AG04450 (cell line): Measurements from ENCODE around the gene FRMD3. TPM values are rescaled to one million over a fixed set of nuclear protein-coding genes. Genes with fewer than 3 reads are reported as not detected.

Source experiments
- CTCF ChIA-PET: fragments of 300-600, 350-600 bp; formaldehyde crosslinking; extraction: SDS; loops from one replicate; lab custom pipeline; 2022; ENCODE audit warnings: antibody characterized with exemption, inconsistent platforms; lab: Charles Lee
- POLR2A ChIA-PET: fragments of 350-600 bp; formaldehyde crosslinking; extraction: SDS; loops from one replicate; lab custom pipeline; 2021; ENCODE audit warnings: antibody characterized with exemption, inconsistent platforms; lab: Yijun Ruan, JAX
- DNase-seq: peaks from one replicate; pipeline ENCODE4 v3.0.0-alpha.2; 2011; ENCODE audit warnings: low read depth, low spot score
- H3K27ac ChIP-seq: one replicate; pipeline ENCODE4 v1.5.1; 2012; ENCODE audit warnings: low read depth, low read length, control low read depth
- H3K27me3 ChIP-seq: one replicate; pipeline ENCODE4 v1.6.0; 2012; ENCODE audit warnings: low read length; ENCODE audit not compliant: control insufficient read depth, insufficient read depth
- H3K4me3 ChIP-seq: 2 replicates; pipeline ENCODE4 v1.5.1; 2011; ENCODE audit warnings: mild to moderate bottlenecking, low read depth, low read length, control low read depth
- H3K9me3 ChIP-seq: 2 replicates; pipeline ENCODE4 v1.5.1; 2012; ENCODE audit warnings: low read length; ENCODE audit not compliant: control insufficient read depth, insufficient read depth
- polyA plus RNA-seq: library from polyadenylated mRNA; depleted of rRNA; stranded (reverse); fragments of >200 nt; gene quantifications from 2 replicates; pipeline ENCODE4 v1.2.3, GENCODE V29; 2011
- TF ChIP-seq, protein P1 (sequence below): IDR thresholded peaks from 2 replicates; pipeline ENCODE4 v1.5.1; 2011; ENCODE audit warnings: low read depth, low read length, control low read depth, inconsistent platforms

Gene FRMD3
- polyA plus RNA-seq, 1 experiment: 0.10 TPM

DNA sequence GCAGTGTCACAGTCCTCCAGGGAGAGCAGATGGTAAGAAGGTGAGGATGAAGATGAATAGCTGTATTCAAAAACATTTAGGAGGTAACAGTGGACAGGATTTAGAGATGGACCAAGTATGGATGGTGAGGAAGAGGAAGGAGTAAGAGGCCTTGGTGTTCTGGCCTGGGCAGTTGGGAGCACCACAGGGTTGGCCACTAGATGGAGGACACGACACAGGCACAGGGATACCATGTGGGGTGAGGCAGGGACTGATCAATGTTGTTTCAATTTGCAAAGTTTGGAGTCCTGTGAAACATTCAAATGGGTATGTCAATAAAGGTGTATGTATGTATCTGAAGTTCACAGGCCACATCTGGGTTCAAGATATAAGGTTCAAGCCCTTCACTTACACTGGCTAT, 334.2 kb downstream of the FRMD3 start:
- Histone ChIP-seq H3K27me3 (no peaks in the 10 kb centered on the region), H3K4me3 (no peak overlapping the region), H3K27ac (no peak overlapping the region), H3K9me3 (no peaks in the 10 kb centered on the region)
- CTCF ChIA-PET: no interaction called here
- TF ChIP-seq, protein P1, sequence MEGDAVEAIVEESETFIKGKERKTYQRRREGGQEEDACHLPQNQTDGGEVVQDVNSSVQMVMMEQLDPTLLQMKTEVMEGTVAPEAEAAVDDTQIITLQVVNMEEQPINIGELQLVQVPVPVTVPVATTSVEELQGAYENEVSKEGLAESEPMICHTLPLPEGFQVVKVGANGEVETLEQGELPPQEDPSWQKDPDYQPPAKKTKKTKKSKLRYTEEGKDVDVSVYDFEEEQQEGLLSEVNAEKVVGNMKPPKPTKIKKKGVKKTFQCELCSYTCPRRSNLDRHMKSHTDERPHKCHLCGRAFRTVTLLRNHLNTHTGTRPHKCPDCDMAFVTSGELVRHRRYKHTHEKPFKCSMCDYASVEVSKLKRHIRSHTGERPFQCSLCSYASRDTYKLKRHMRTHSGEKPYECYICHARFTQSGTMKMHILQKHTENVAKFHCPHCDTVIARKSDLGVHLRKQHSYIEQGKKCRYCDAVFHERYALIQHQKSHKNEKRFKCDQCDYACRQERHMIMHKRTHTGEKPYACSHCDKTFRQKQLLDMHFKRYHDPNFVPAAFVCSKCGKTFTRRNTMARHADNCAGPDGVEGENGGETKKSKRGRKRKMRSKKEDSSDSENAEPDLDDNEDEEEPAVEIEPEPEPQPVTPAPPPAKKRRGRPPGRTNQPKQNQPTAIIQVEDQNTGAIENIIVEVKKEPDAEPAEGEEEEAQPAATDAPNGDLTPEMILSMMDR: no peak
- no peak for DNase-seq
- POLR2A ChIA-PET: no interaction called here

DNA sequence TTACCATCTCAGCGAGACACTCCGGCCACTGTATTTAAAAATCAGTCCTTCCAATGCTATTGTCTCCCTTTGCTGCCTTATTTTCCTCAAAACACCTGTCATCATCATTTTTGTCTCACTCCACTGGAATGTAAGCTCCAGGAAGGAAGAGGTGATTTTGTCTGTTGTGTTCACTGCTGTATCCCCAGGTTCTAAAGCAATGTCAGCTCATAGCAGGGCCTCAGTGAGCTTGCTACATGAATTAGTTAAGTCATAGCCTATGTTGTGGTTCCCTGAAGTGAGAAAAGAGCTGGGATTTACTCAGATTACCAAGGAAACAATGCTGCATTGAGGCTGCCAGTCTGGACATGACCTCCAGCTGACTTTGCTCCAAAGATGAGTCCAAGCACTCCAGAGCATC, 337.7 kb downstream of the FRMD3 start:
- Histone ChIP-seq H3K27me3 (no peaks in the 10 kb centered on the region), H3K4me3 (no peak overlapping the region), H3K27ac (no peak overlapping the region), H3K9me3 (no peaks in the 10 kb centered on the region)
- DNase-seq: no peak
- ChIA-PET POLR2A (no interaction called here), CTCF (no interaction called here)
- TF ChIP-seq, protein P1: no peak

DNA sequence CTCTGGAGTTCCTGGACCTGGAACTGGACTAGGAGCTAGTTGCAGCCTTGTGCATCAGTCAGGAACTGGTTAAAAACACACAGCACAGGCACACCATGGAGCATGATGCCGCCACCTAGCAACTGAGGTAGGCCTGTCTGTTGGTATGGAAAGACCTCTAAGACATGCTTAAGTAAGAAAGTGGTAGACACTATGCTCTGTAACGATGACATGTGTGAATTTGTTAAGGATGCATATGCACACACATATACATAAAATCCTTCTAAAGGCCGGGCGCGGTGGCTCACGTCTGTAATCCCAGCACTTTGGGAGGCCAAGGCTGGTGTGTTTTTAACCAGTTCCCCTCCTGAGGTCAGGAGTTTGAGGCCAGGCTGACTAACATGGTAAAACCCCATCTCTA, 338.4 kb downstream of the FRMD3 start:
- H3K9me3 ChIP-seq: no peaks in the 10 kb centered on the region
- POLR2A ChIA-PET: no interaction called here
- CTCF ChIA-PET: no interaction called here
- DNase-seq: no peak
- TF ChIP-seq, protein P1: no peak
- no peak overlapping the region for H3K4me3 ChIP-seq
- no peaks in the 10 kb centered on the region for H3K27me3 ChIP-seq
- H3K27ac ChIP-seq: no peak overlapping the region

DNA sequence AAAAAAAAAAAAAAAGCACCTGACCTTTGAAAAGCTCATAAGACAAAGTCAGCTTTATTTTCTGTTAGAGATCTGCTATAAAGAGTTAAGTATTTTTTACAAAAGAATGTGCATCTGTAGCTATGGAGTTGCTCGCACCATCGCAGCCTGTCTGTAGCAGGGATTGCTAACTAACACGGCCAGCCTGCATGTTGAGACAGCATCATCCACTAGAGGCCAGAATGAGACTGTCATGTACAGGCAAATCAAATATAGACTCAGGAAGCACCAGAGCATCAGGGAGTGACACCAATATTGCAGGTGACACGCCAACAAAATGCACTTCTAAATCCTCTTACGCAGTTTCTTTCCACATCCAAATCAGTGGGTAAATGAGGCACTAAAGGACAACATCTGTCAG, 339.0 kb downstream of the FRMD3 start:
- no peak for DNase-seq
- no peak overlapping the region for H3K4me3 ChIP-seq
- ChIA-PET POLR2A (no interaction called here), CTCF (no interaction called here)
- H3K9me3 ChIP-seq: no peaks in the 10 kb centered on the region
- TF ChIP-seq, protein P1: peak; percentile 43
- H3K27me3 ChIP-seq: no peaks in the 10 kb centered on the region
- no peak overlapping the region for H3K27ac ChIP-seq

DNA sequence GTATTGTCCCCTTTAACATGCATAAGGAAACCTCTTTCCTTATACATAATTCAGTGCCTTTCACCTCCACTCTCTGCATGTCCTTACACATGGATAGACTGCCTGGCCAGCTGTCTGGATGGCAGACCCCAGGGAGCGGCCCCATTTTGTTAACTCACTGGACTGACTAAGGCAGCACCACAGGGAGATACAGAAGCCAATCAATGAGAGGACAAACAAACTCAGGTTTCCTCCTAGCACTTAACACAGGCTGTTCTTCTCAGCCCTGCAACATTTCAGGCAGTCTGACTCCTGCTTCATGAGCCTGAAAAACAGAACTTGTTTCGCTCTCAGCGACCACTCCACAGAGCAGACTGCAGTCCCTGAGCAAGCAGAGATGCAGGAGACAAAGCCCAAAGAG, 339.8 kb downstream of the FRMD3 start:
- H3K27ac ChIP-seq: no peak overlapping the region
- no peaks in the 10 kb centered on the region for H3K9me3 ChIP-seq
- CTCF ChIA-PET: no interaction called here
- no peaks in the 10 kb centered on the region for H3K27me3 ChIP-seq
- no peak for DNase-seq
- TF ChIP-seq, protein P1: no peak
- no peak overlapping the region for H3K4me3 ChIP-seq
- POLR2A ChIA-PET: no interaction called here
